ENCODE measurements around the gene COL7A1. TPM values are rescaled to one million over a fixed set of nuclear protein-coding genes. Genes with fewer than 3 reads are reported as not detected.

COL7A1 gene
- total and polyA plus RNA-seq, 2 of the 13 experiments (the other 11 are each of a cell fraction or from before 2014, with no cell fraction given): 2.7 to 11.7 TPM

DNA sequence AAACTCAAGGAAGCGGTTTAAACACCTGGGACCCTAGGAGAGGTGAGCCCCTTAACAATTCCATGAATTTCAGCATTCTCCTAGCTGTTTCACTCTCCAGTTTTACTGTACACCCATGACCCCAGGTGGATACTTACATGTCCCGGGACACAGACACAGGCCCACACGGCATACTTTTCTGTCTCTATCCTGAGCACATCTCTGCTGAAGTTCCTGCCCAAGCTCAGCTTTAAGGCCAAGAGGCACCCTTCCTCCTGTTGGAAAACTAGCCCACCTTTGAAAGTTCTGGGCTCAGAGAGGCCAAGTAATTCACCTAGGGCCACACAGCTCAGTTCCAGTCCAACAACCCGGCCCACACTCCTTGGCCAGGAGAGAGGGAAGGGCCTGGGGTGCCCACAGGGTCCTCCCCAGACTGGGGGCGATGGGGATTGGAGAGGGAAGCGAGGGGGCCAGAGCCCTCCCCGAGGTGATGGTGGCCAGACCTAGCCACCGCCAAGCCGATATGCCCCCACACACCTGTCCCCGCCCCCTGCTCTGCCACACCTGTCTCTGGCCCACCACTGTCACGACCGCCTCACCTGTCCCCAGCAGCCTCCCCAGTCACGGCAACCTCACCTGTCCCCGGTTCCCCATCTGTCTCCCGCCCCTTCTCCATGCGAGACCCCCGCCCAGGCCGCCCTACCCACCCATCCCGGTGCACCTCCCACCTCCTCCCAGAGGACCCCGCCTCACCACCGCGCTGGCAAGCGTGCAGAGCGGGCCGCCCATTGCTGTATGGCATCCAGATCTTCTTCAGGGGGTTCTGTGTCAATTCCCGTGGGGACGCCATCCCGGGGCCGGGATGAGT is 39.0 kb downstream of the COL7A1 start (continued):
- TF ChIP-seq RBM39 (IDR thresholded peaks at IDR 0.05; ENCODE audit: low read depth, low read length, poor library complexity, severe bottlenecking) (no peak), TOPORS (CRISPR knock-in tag; IDR thresholded peaks at IDR 0.05) (0 out of 2 replicates have a peak, but pooled peaks have one; percentile 39), THYN1 (CRISPR knock-in tag; IDR thresholded peaks at IDR 0.05; ENCODE audit: borderline replicate concordance, low read depth) (no peak), HNF4G (IDR thresholded peaks at IDR 0.05; ENCODE audit: borderline replicate concordance, low read depth, low read length) (no peak), HNF4G (CRISPR knock-in tag; IDR thresholded peaks at IDR 0.05; ENCODE audit: borderline replicate concordance, low read depth) (no peak), ZNF205 (CRISPR knock-in tag; IDR thresholded peaks at IDR 0.05) (no peak), CBX2 (IDR thresholded peaks at IDR 0.05; ENCODE audit: low read depth, low read length) (no peak), CBX2 (CRISPR knock-in tag; IDR thresholded peaks at IDR 0.05; ENCODE audit: low read depth) (no peak), NR2F1 (CRISPR knock-in tag; IDR thresholded peaks at IDR 0.05) (no peak), MLX (CRISPR knock-in tag; IDR thresholded peaks at IDR 0.05) (no peak), ZBTB7A (CRISPR knock-in tag; IDR thresholded peaks at IDR 0.05) (0 out of 2 replicates have a peak, but pooled peaks have one; percentile 44), MTERF4 (CRISPR knock-in tag; IDR thresholded peaks at IDR 0.05) (no peak), CENPT (CRISPR knock-in tag; IDR thresholded peaks at IDR 0.05; ENCODE audit: low read depth) (no peak)
- TF ChIP-seq, protein P1, sequence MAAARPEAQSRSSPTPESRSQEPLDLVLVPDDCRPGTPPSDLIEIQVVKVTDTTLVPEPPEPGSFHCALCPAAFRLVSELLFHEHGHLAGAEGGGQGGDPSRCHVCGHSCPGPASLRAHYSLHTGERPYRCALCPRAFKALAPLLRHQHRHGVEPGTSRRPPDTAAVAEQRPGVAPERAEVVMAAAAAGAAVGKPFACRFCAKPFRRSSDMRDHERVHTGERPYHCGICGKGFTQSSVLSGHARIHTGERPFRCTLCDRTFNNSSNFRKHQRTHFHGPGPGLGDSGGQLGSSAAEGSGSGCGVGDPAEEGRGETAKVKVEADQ (CRISPR knock-in tag; IDR thresholded peaks at IDR 0.05; ENCODE audit: borderline replicate concordance): peak; percentile 67
- TF ChIP-seq, protein P2, sequence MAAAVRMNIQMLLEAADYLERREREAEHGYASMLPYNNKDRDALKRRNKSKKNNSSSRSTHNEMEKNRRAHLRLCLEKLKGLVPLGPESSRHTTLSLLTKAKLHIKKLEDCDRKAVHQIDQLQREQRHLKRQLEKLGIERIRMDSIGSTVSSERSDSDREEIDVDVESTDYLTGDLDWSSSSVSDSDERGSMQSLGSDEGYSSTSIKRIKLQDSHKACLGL (CRISPR knock-in tag; IDR thresholded peaks at IDR 0.05): 0 out of 2 replicates have a peak, but pooled peaks have one; percentile 7
- TF ChIP-seq, protein P3, sequence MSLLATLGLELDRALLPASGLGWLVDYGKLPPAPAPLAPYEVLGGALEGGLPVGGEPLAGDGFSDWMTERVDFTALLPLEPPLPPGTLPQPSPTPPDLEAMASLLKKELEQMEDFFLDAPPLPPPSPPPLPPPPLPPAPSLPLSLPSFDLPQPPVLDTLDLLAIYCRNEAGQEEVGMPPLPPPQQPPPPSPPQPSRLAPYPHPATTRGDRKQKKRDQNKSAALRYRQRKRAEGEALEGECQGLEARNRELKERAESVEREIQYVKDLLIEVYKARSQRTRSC (CRISPR knock-in tag; IDR thresholded peaks at IDR 0.05; ENCODE audit: low read depth): no peak
- TF ChIP-seq, protein P4, sequence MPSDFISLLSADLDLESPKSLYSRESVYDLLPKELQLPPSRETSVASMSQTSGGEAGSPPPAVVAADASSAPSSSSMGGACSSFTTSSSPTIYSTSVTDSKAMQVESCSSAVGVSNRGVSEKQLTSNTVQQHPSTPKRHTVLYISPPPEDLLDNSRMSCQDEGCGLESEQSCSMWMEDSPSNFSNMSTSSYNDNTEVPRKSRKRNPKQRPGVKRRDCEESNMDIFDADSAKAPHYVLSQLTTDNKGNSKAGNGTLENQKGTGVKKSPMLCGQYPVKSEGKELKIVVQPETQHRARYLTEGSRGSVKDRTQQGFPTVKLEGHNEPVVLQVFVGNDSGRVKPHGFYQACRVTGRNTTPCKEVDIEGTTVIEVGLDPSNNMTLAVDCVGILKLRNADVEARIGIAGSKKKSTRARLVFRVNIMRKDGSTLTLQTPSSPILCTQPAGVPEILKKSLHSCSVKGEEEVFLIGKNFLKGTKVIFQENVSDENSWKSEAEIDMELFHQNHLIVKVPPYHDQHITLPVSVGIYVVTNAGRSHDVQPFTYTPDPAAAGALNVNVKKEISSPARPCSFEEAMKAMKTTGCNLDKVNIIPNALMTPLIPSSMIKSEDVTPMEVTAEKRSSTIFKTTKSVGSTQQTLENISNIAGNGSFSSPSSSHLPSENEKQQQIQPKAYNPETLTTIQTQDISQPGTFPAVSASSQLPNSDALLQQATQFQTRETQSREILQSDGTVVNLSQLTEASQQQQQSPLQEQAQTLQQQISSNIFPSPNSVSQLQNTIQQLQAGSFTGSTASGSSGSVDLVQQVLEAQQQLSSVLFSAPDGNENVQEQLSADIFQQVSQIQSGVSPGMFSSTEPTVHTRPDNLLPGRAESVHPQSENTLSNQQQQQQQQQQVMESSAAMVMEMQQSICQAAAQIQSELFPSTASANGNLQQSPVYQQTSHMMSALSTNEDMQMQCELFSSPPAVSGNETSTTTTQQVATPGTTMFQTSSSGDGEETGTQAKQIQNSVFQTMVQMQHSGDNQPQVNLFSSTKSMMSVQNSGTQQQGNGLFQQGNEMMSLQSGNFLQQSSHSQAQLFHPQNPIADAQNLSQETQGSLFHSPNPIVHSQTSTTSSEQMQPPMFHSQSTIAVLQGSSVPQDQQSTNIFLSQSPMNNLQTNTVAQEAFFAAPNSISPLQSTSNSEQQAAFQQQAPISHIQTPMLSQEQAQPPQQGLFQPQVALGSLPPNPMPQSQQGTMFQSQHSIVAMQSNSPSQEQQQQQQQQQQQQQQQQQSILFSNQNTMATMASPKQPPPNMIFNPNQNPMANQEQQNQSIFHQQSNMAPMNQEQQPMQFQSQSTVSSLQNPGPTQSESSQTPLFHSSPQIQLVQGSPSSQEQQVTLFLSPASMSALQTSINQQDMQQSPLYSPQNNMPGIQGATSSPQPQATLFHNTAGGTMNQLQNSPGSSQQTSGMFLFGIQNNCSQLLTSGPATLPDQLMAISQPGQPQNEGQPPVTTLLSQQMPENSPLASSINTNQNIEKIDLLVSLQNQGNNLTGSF (CRISPR knock-in tag; IDR thresholded peaks at IDR 0.05): no peak
- TF ChIP-seq, protein P5, sequence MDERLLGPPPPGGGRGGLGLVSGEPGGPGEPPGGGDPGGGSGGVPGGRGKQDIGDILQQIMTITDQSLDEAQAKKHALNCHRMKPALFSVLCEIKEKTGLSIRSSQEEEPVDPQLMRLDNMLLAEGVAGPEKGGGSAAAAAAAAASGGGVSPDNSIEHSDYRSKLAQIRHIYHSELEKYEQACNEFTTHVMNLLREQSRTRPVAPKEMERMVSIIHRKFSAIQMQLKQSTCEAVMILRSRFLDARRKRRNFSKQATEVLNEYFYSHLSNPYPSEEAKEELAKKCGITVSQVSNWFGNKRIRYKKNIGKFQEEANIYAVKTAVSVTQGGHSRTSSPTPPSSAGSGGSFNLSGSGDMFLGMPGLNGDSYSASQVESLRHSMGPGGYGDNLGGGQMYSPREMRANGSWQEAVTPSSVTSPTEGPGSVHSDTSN (CRISPR knock-in tag; IDR thresholded peaks at IDR 0.05): no peak

Measured in HepG2 (cell line).